Liver (tissue), 9 donors: ENCODE results near the gene ZDBF2. TPM values are rescaled to one million over a fixed set of nuclear protein-coding genes. Genes with fewer than 3 reads are reported as not detected.

ENCODE experiments used
- DNase-seq: peaks from one replicate; pipeline ENCODE4 v3.0.0-alpha.2; 2017; ENCODE audit warnings: low spot score
- H3K27ac ChIP-seq, 2 donors: one replicate each; pipeline ENCODE4 v1.7.0; 2013; ENCODE audit warnings: inconsistent platforms in 2 of 2, low read length in 2 of 2, control low read depth in 1 of 2, low read depth in 1 of 2, mild to moderate bottlenecking in 1 of 2
- H3K27me3 ChIP-seq, 4 donors: one replicate each; pipeline versions ENCODE4 v1.6.1 to v1.7.0; 2013; ENCODE audit warnings: low read length in 3 of 4, inconsistent platforms in 1 of 4, mild to moderate bottlenecking in 1 of 4, moderate library complexity in 1 of 4; ENCODE audit not compliant: control insufficient read depth in 4 of 4, insufficient read depth in 4 of 4
- H3K36me3 ChIP-seq, 4 donors: one replicate each; pipeline versions ENCODE4 v1.6.1 to v1.7.0; 2013; ENCODE audit warnings: low read length in 3 of 4, mild to moderate bottlenecking in 3 of 4, low read depth in 1 of 4, moderate library complexity in 1 of 4; ENCODE audit not compliant: control insufficient read depth in 4 of 4, insufficient read depth in 3 of 4
- H3K4me1 ChIP-seq, 4 donors: one replicate each; pipeline versions ENCODE4 v1.6.1 to v1.7.0; 2013; ENCODE audit warnings: low read length in 3 of 4, mild to moderate bottlenecking in 3 of 4, moderate library complexity in 1 of 4; ENCODE audit not compliant: control insufficient read depth in 4 of 4, insufficient read depth in 4 of 4
- H3K4me3 ChIP-seq, 3 donors: one replicate each; pipeline versions ENCODE4 v1.6.1 to v1.7.0; 2013; ENCODE audit warnings: low read length in 3 of 3, control low read depth in 1 of 3, low read depth in 1 of 3, mild to moderate bottlenecking in 1 of 3
- H3K9ac ChIP-seq, 2 donors: one replicate each; pipeline ENCODE4 v1.7.0; 2013; ENCODE audit warnings: low read length in 2 of 2, mild to moderate bottlenecking in 2 of 2, moderate library complexity in 2 of 2, control low read depth in 1 of 2, low read depth in 1 of 2
- H3K9me3 ChIP-seq, 4 donors: one replicate each; pipeline versions ENCODE4 v1.6.1 to v1.7.0; 2013; ENCODE audit warnings: low read length in 3 of 4; ENCODE audit not compliant: control insufficient read depth in 4 of 4
- ATF3 ChIP-seq: IDR thresholded peaks from 2 replicates; pipeline ENCODE4 v1.6.1; 2016; ENCODE audit warnings: antibody characterized with exemption
- CTCF ChIP-seq: fragments of 150-350 bp; IDR thresholded peaks from 2 replicates; pipeline ENCODE4 v1.5.1; 2017; ENCODE audit warnings: improper control_type of control experiment, low read depth, low read length; ENCODE audit not compliant: missing input control
- EGR1 ChIP-seq, 2 donors: IDR thresholded peaks; 2 replicates each; pipeline ENCODE4 v1.6.1; 2016 to 2018; ENCODE audit warnings: antibody characterized with exemption in 2 of 2, low read depth in 2 of 2
- FOXA1 ChIP-seq: IDR thresholded peaks from 2 replicates; pipeline ENCODE4 v1.6.1; 2016; ENCODE audit warnings: antibody characterized with exemption
- FOXA2 ChIP-seq: IDR thresholded peaks from 2 replicates; pipeline ENCODE4 v1.6.1; 2016; ENCODE audit warnings: antibody characterized with exemption
- GABPA ChIP-seq, 2 donors: IDR thresholded peaks in 1 of 2; conservative IDR thresholded peaks in 1 of 2; 2 replicates each; pipeline ENCODE4 v1.6.1; 2016; ENCODE audit warnings: antibody characterized with exemption in 2 of 2, mild to moderate bottlenecking in 1 of 2, moderate library complexity in 1 of 2
- HNF4A ChIP-seq, 2 donors: conservative IDR thresholded peaks; 2 replicates each; pipeline ENCODE4 v1.6.1; 2016; ENCODE audit warnings: antibody characterized with exemption in 2 of 2, mild to moderate bottlenecking in 2 of 2
- HNF4G ChIP-seq: IDR thresholded peaks from 2 replicates; pipeline ENCODE4 v1.6.1; 2016; ENCODE audit warnings: antibody characterized with exemption
- JUND ChIP-seq, 2 donors: IDR thresholded peaks; 2 replicates each; pipeline ENCODE4 v1.6.1; 2016; ENCODE audit warnings: antibody characterized with exemption in 2 of 2
- MAX ChIP-seq: IDR thresholded peaks from 2 replicates; pipeline ENCODE4 v1.6.1; 2016; ENCODE audit warnings: antibody characterized with exemption
- NR2F2 ChIP-seq: IDR thresholded peaks from 2 replicates; pipeline ENCODE4 v1.6.1; 2016; ENCODE audit warnings: antibody characterized with exemption
- RAD21 ChIP-seq, 2 donors: IDR thresholded peaks; 2 replicates each; pipeline ENCODE4 v1.6.1; 2016; ENCODE audit warnings: antibody characterized with exemption in 2 of 2, mild to moderate bottlenecking in 2 of 2
- REST ChIP-seq: IDR thresholded peaks from 2 replicates; pipeline ENCODE4 v1.6.1; 2016; ENCODE audit warnings: antibody characterized with exemption, mild to moderate bottlenecking
- RXRA ChIP-seq, 2 donors: IDR thresholded peaks; 2 replicates each; pipeline ENCODE4 v1.6.1; 2017 to 2018; ENCODE audit warnings: antibody characterized with exemption in 2 of 2, mild to moderate bottlenecking in 1 of 2
- SP1 ChIP-seq: IDR thresholded peaks from 2 replicates; pipeline ENCODE4 v1.6.1; 2018; ENCODE audit warnings: antibody characterized with exemption, mild to moderate bottlenecking
- TAF1 ChIP-seq: conservative IDR thresholded peaks from 2 replicates; pipeline ENCODE4 v1.6.1; 2016; ENCODE audit warnings: antibody characterized with exemption, mild to moderate bottlenecking
- YY1 ChIP-seq: IDR thresholded peaks from 2 replicates; pipeline ENCODE4 v1.6.1; 2016; ENCODE audit warnings: antibody characterized with exemption, mild to moderate bottlenecking
- ZBTB33 ChIP-seq: IDR thresholded peaks from 2 replicates; pipeline ENCODE4 v1.6.1; 2016; ENCODE audit warnings: antibody characterized with exemption
- WGBS: extraction: QIAGEN DNeasy Blood & Tissue Kit; methylation state at CpG from one replicate; pipeline ENCODE4 v1.1.7; 2013; 5-methylcytosine and 5-hydroxymethylcytosine counted together
- polyA plus RNA-seq, 2 donors: library from polyadenylated mRNA; stranded (reverse) in 1 of 2; unstranded in 1 of 2; fragments of 200-250 nt in 1 of 2; fragments of >200 nt in 1 of 2; fragmentation: Nextera tagmentation in 1 of 2; extraction: Ambion mirVana in 1 of 2; gene quantifications; one replicate each; pipeline versions ENCODE4 v1.2.1 to v1.2.3, GENCODE V29; 2013 to 2015
- total RNA-seq, 2 donors: library from RNA; depleted of rRNA; stranded (reverse); fragments of >200 nt; gene quantifications; one replicate each; pipeline ENCODE4 v1.2.3, GENCODE V29; 2014
- donor health status: healthy.
- donor health status: healthy.
- donor health status: healthy.
- donor health status: healthy.
- donor health status: healthy.

The ZDBF2 gene
- total and polyA plus RNA-seq, 4 donors, result 0.97 to 5.9 (median 1.9) TPM

- no peaks in the 10 kb centered on the region for H3K9me3 ChIP-seq
- no peak for DNase-seq
- no peak overlapping the region for H3K27ac ChIP-seq
- no peak overlapping the region for H3K9ac ChIP-seq
- H3K4me3 ChIP-seq, result no peak overlapping the region
- no peaks in the 10 kb centered on the region for H3K27me3 ChIP-seq
- 84% methylated on average over 9 of the region's 9 CpGs for WGBS
- TF ChIP-seq ATF3 (no peak), HNF4A (conservative IDR thresholded peaks at IDR 0.05) (no peak), EGR1 (IDR thresholded peaks at IDR 0.05; ENCODE audit: low read depth in 2 of 2) (no peak), SP1 (no peak), ZBTB33 (no peak), HNF4G (no peak), JUND (IDR thresholded peaks at IDR 0.05) (no peak), FOXA2 (no peak), RXRA (IDR thresholded peaks at IDR 0.05) (no peak), FOXA1 (no peak), NR2F2 (no peak), MAX (no peak), RAD21 (IDR thresholded peaks at IDR 0.05) (no peak), CTCF (no peak), YY1 (no peak), GABPA (IDR thresholded peaks at IDR 0.05 in 1 of 2, conservative IDR thresholded peaks at IDR 0.05 in 1 of 2) (no peak), REST (no peak), TAF1 (no peak)
- no peaks in the 10 kb centered on the region for H3K4me1 ChIP-seq
- no peaks in the 10 kb centered on the region for H3K36me3 ChIP-seq
Observed at GRCh38 chr2:206311026-206311425, 36.6 kb downstream of the ZDBF2 start.

- Histone ChIP-seq H3K4me1 (no peaks in the 10 kb centered on the region), H3K27ac (no peak overlapping the region), H3K27me3 (no peaks in the 10 kb centered on the region), H3K36me3 (no peaks in the 10 kb centered on the region), H3K9me3 (peaks cover 1 to 11% (median 6%) of the 10 kb centered on the region in 4 donors), H3K4me3 (no peak overlapping the region), H3K9ac (no peak overlapping the region)
- 89% methylated on average over 1 of the region's 1 CpG for WGBS
- no peak for DNase-seq
- no peak for TF ChIP-seq GABPA (IDR thresholded peaks at IDR 0.05 in 1 of 2, conservative IDR thresholded peaks at IDR 0.05 in 1 of 2)
- TF ChIP-seq MAX, result no peak
- no peak for TF ChIP-seq YY1
- TF ChIP-seq SP1, result no peak
- no peak for TF ChIP-seq ZBTB33
- no peak for TF ChIP-seq NR2F2
- no peak for TF ChIP-seq FOXA2
- no peak for TF ChIP-seq EGR1 (IDR thresholded peaks at IDR 0.05; ENCODE audit: low read depth in 2 of 2)
- no peak for TF ChIP-seq RAD21 (IDR thresholded peaks at IDR 0.05)
- TF ChIP-seq HNF4A (conservative IDR thresholded peaks at IDR 0.05), result no peak
- no peak for TF ChIP-seq JUND (IDR thresholded peaks at IDR 0.05)
- no peak for TF ChIP-seq FOXA1
Observed at GRCh38 chr2:206316141-206316540, 41.7 kb downstream of the ZDBF2 start.
